Immature natural killer cell (primary cell): ENCODE data around the gene ANGPTL2. TPM values are rescaled to one million over a fixed set of nuclear protein-coding genes. Genes with fewer than 3 reads are reported as not detected.
"Not testable (repeated sequence)": the region's sequence is repeated elsewhere in the genome, so short reads cannot be mapped to it uniquely, and the experiment has no call there.

Experiments used
- DNase-seq, 3 donors: peaks; one replicate each; pipeline ENCODE4 v3.0.0; 2022; ENCODE audit warnings: mixed read lengths in 1 of 3
- H3K27ac Mint-ChIP-seq, 6 donors: one replicate each; pipeline ENCODE4 v1.8.0; 2020; ENCODE audit warnings: mixed read lengths in 6 of 6, mild to moderate bottlenecking in 5 of 6, inconsistent platforms in 4 of 6, moderate library complexity in 3 of 6
- H3K27me3 Mint-ChIP-seq, 3 donors: one replicate each; pipeline ENCODE4 v1.8.0; 2020 to 2021; ENCODE audit warnings: low read depth in 3 of 3, mild to moderate bottlenecking in 3 of 3, mixed read lengths in 3 of 3, moderate library complexity in 3 of 3, inconsistent platforms in 1 of 3
- H3K36me3 Mint-ChIP-seq, 3 donors: one replicate each; pipeline ENCODE4 v1.8.0; 2020; ENCODE audit warnings: mixed read lengths in 3 of 3, inconsistent platforms in 2 of 3, mild to moderate bottlenecking in 2 of 3
- H3K4me1 Mint-ChIP-seq, 2 donors: one replicate each; pipeline ENCODE4 v1.8.0; 2020; ENCODE audit warnings: inconsistent platforms in 2 of 2, mild to moderate bottlenecking in 2 of 2, mixed read lengths in 2 of 2, moderate library complexity in 1 of 2
- H3K4me3 Mint-ChIP-seq, 5 donors: one replicate each; pipeline ENCODE4 v1.8.0; 2020; ENCODE audit warnings: mild to moderate bottlenecking in 5 of 5, mixed read lengths in 5 of 5, inconsistent platforms in 3 of 5, moderate library complexity in 3 of 5
- H3K9me3 Mint-ChIP-seq, 6 donors: one replicate each; pipeline ENCODE4 v1.8.0; 2020; ENCODE audit warnings: mild to moderate bottlenecking in 6 of 6, mixed read lengths in 6 of 6, inconsistent platforms in 4 of 6, moderate library complexity in 3 of 6
- polyA plus RNA-seq, 3 donors: library from polyadenylated mRNA; unstranded; fragments of 300-500 nt; fragmentation: Illumina TruSeq; gene quantifications; one replicate each; pipeline ENCODE4 v1.2.3, GENCODE V29; 2021

The ANGPTL2 gene, protein sequence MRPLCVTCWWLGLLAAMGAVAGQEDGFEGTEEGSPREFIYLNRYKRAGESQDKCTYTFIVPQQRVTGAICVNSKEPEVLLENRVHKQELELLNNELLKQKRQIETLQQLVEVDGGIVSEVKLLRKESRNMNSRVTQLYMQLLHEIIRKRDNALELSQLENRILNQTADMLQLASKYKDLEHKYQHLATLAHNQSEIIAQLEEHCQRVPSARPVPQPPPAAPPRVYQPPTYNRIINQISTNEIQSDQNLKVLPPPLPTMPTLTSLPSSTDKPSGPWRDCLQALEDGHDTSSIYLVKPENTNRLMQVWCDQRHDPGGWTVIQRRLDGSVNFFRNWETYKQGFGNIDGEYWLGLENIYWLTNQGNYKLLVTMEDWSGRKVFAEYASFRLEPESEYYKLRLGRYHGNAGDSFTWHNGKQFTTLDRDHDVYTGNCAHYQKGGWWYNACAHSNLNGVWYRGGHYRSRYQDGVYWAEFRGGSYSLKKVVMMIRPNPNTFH
- polyA plus RNA-seq: not detected

DNA sequence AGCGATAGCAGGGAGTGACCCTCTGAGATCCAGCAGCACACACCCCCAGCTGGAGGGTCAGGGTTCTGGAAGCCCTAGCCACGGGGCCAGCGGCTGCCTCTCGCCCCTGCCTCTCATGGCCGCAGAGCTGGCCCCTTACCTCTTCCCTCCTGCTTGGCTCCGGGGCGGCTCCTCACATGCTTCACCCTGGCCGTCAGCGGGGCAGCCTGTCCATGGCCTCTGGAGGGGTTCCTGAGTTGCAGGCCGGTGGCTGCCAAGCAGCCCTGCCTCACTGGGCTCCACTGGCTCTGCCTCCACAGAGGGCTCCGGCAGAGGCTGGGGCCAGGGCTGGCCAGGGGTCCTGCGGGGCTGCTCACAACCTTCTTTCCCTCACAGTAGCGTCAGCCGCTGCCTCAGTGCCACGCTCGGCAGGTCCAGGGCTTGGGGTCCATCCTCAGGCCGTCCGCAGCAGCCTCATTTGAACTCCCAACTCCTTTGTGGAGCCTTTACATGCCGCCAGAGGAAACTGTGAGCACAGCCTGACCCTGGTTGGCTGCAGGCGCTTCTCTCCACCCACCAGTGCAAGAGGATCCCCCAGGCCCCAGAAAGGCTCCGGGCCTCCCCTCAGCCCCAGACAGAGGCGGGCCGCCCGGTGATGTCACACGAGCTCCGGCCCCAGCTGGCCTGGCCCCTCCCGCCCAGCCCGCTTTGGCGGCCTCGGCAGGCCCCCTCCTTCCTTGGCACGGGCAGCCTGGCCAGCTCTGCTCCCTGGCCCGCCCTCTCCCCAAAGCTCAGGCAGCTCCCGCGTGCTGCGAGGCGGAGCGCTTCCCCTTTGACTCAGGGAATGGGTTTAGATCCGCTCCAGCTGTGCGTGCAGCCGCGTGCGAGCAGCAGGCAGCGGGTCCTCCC is at the start of gene ANGPTL2:
ANGPTL2 (minus strand) TSS at position 460 of the 888 bp plus-strand sequence. CDS start 13,904 bp downstream, outside the sequence.
- H3K9me3 Mint-ChIP-seq: no peaks in the 10 kb centered on the region
- peak within 1 kb of the TSS in 2 of 6 donors; percentile 8 to 35 for H3K27ac Mint-ChIP-seq
- peaks cover 0 to 5% of the 10 kb centered on the region in 2 donors for H3K4me1 Mint-ChIP-seq
- peak within 1 kb of the TSS in 3 of 5 donors; percentile 11 to 56 (median 56) for H3K4me3 Mint-ChIP-seq
- H3K36me3 Mint-ChIP-seq: peaks cover 0 to 13% (median 4%) of the 10 kb centered on the region in 3 donors
- DNase-seq: peak in 1 of 3 donors; percentile 3
- H3K27me3 Mint-ChIP-seq: peaks cover 3 to 8% (median 5%) of the 10 kb centered on the region in 3 donors

DNA sequence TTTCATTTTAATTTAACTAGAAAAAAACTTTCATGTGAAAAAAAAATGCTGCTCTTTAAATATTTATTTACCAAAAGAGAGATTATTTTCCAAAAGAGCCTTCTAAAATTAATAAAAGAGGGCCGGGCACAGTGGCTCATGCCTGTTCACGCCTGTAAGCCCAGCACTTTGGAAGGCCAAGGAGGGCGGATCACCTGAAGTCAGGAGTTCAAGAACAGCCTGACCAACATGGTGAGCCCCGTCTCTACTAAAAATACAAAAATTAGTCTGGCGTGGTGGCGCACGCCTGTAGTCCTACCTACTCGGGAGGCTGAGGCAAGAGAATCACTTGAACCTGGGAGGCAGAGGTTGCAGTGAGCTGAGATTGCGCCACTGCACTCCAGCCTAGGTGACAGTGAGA is 48.9 kb upstream of the ANGPTL2 start:
- not testable (repeated sequence) for H3K4me1 Mint-ChIP-seq, H3K27me3 Mint-ChIP-seq, H3K4me3 Mint-ChIP-seq, H3K27ac Mint-ChIP-seq, DNase-seq, H3K9me3 Mint-ChIP-seq
- peaks cover 9 to 35% (median 14%) of the 10 kb centered on the region in 3 donors for H3K36me3 Mint-ChIP-seq

DNA sequence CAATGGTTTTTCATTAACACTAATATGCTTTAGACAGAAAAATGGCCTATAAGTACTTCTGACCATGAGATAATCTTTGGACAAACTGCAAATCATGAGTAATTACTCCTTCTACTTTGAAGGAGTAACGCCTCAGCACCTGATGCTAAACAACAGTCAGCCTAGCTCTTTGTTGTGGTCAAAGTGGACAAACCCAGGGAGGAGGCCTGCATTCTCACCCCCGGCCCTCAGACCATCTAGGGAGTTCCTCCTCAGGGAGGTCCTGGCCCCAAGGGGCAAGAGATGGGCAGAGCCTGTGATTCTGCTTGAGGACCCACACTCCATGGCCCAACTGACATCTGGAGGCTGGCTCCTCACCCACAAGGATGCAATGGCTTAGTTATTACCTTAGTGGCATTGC is 48.2 kb upstream of the ANGPTL2 start:
- no peak overlapping the region for H3K4me3 Mint-ChIP-seq
- no peaks in the 10 kb centered on the region for H3K4me1 Mint-ChIP-seq
- H3K9me3 Mint-ChIP-seq: no peaks in the 10 kb centered on the region
- no peak overlapping the region for H3K27ac Mint-ChIP-seq
- H3K27me3 Mint-ChIP-seq: peaks cover 0 to 2% (median 0%) of the 10 kb centered on the region in 3 donors
- peak in 2 of 3 donors; percentile 3 to 4 for DNase-seq
- H3K36me3 Mint-ChIP-seq: peaks cover 9 to 29% (median 14%) of the 10 kb centered on the region in 3 donors

DNA sequence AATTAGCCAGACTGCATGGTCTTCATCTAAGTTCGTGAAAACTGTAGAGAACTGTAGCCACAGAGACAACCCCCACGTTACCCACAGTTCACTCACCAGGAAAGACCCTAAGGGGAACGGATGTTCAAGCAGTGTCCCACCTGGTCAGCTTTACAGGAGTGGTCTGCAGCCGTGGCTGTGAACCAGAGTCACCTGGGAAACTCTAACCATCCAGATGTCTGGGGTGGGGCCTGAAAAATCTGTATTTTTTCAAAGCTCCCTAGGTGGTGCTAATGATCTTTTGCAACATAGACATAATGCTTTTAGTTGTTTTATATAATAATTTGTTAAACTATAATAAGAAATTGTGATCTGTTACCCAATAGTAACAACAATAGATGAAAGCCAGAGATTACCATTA is 47.7 kb upstream of the ANGPTL2 start:
- Mint-ChIP-seq H3K4me1 (no peaks in the 10 kb centered on the region), H3K4me3 (no peak overlapping the region), H3K36me3 (peaks cover 9 to 29% (median 14%) of the 10 kb centered on the region in 3 donors), H3K27ac (no peak overlapping the region), H3K27me3 (peaks cover 0 to 2% (median 0%) of the 10 kb centered on the region in 3 donors), H3K9me3 (no peaks in the 10 kb centered on the region)
- no peak for DNase-seq

DNA sequence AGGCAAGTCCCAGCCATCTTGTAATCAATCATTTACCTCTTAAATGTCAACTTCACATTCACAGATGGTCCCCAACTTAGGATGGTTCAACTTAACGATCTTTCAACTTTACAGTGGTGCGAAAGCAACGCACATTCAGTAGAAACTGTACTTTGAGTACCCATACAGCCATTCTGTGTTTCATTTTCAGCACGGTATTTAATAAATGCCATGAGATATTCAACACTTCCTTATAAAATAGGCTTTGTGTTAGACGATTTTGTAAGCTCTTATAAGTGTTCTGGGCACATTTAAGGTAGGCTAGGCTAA is 47.1 kb upstream of the ANGPTL2 start:
- H3K4me1 Mint-ChIP-seq: no peaks in the 10 kb centered on the region
- H3K27ac Mint-ChIP-seq: no peak overlapping the region
- H3K27me3 Mint-ChIP-seq: peaks cover 0 to 2% (median 0%) of the 10 kb centered on the region in 3 donors
- H3K4me3 Mint-ChIP-seq: no peak overlapping the region
- DNase-seq: no peak
- H3K36me3 Mint-ChIP-seq: peaks cover 9 to 29% (median 14%) of the 10 kb centered on the region in 3 donors
- no peaks in the 10 kb centered on the region for H3K9me3 Mint-ChIP-seq

GRCh38 chr9:127168756-127169574 is 46.5 kb upstream of the ANGPTL2 start:
- Mint-ChIP-seq H3K27ac (no peak overlapping the region), H3K4me1 (no peaks in the 10 kb centered on the region), H3K4me3 (no peak overlapping the region), H3K36me3 (peaks cover 9 to 29% (median 14%) of the 10 kb centered on the region in 3 donors), H3K27me3 (no peaks in the 10 kb centered on the region), H3K9me3 (no peaks in the 10 kb centered on the region)
- no peak for DNase-seq

- Mint-ChIP-seq H3K9me3 (no peaks in the 10 kb centered on the region), H3K4me3 (no peak overlapping the region), H3K27me3 (no peaks in the 10 kb centered on the region), H3K36me3 (peaks cover 9 to 26% (median 13%) of the 10 kb centered on the region in 3 donors), H3K4me1 (no peaks in the 10 kb centered on the region), H3K27ac (peak overlapping the region in 1 of 6 donors; percentile 58)
- DNase-seq: no peak
Observed at GRCh38 chr9:127167560-127168326, 45.3 kb upstream of the ANGPTL2 start.

GRCh38 chr9:127166651-127167524 is 44.5 kb upstream of the ANGPTL2 start:
- no peaks in the 10 kb centered on the region for H3K27me3 Mint-ChIP-seq
- no peak for DNase-seq
- H3K36me3 Mint-ChIP-seq: peaks cover 9 to 26% (median 12%) of the 10 kb centered on the region in 3 donors
- no peaks in the 10 kb centered on the region for H3K4me1 Mint-ChIP-seq
- no peaks in the 10 kb centered on the region for H3K9me3 Mint-ChIP-seq
- H3K27ac Mint-ChIP-seq: no peak overlapping the region
- H3K4me3 Mint-ChIP-seq: no peak overlapping the region

DNA sequence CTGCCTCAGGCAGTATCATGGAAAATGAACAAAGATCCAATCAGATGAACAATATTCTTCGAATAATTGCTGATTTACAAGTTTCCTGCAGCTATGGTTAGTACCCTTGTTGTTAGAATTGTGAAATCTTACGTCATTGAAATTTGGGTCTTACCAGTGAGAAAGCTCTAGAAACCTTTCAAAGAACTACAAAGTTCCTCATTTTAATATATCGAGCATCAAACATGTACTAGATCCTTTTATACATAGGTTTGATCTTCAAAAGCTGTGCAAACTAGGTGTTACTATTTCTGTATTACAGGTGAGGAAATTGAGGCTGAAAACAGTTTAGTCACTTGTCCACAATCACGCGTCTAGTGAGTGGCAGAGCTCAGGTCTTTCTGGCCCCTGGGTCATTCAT is 43.7 kb upstream of the ANGPTL2 start:
- Mint-ChIP-seq H3K4me1 (no peaks in the 10 kb centered on the region), H3K27me3 (no peaks in the 10 kb centered on the region), H3K4me3 (no peak overlapping the region), H3K9me3 (no peaks in the 10 kb centered on the region), H3K36me3 (peaks cover 9 to 26% (median 12%) of the 10 kb centered on the region in 3 donors), H3K27ac (no peak overlapping the region)
- no peak for DNase-seq

- Mint-ChIP-seq H3K9me3 (no peaks in the 10 kb centered on the region), H3K36me3 (peaks cover 9 to 26% (median 12%) of the 10 kb centered on the region in 3 donors), H3K4me1 (no peaks in the 10 kb centered on the region), H3K27me3 (no peaks in the 10 kb centered on the region), H3K4me3 (no peak overlapping the region), H3K27ac (no peak overlapping the region)
- DNase-seq: no peak
Observed at GRCh38 chr9:127165116-127165515, 42.7 kb upstream of the ANGPTL2 start.

- Mint-ChIP-seq H3K4me3 (no peak overlapping the region), H3K27me3 (no peaks in the 10 kb centered on the region), H3K36me3 (peaks cover 0 to 9% (median 3%) of the 10 kb centered on the region in 3 donors), H3K27ac (no peak overlapping the region), H3K9me3 (no peaks in the 10 kb centered on the region), H3K4me1 (no peaks in the 10 kb centered on the region)
- DNase-seq: no peak
Observed at GRCh38 chr9:127163409-127163808, 41.0 kb upstream of the ANGPTL2 start.

DNA sequence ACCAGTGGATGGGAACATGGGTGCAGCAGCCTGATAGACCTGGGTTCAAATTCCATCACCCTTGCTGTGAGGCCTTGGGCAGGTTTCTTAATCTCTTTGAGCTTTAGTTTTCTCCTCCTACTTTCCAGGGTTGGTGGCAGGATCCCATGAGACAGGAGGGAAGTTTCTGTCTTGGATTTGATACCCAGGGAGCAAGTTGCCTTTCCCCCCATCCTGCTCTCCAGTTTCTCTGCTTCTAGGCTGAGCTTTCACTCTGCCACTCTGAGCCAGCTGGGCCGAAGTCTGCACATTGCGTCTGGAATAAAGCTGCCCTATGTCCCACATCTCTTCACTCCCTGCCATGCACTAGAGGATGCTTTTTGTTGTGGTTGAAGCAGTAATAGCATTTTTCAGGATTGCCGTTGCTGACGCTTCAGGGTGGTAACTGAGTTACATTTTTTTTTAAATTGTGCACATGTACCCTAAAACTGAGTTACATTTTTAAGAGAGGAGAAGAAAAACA is 40.5 kb upstream of the ANGPTL2 start:
- Mint-ChIP-seq H3K36me3 (peaks cover 0 to 7% (median 3%) of the 10 kb centered on the region in 3 donors), H3K27me3 (no peaks in the 10 kb centered on the region), H3K4me1 (no peaks in the 10 kb centered on the region), H3K27ac (peak overlapping the region in 1 of 6 donors; percentile 15), H3K9me3 (no peaks in the 10 kb centered on the region), H3K4me3 (no peak overlapping the region)
- DNase-seq: no peak
